Adrenal gland (tissue), 12 donors: Measurements from ENCODE around the gene MYO5A. TPM values are rescaled to one million over a fixed set of nuclear protein-coding genes. Genes with fewer than 3 reads are reported as not detected.

Source experiments
- DNase-seq, 7 donors: peaks; one replicate each; pipeline ENCODE4 v3.0.0-alpha.2; 2019 to 2020
- H3K27ac ChIP-seq, 5 donors: fragments of 200-600 bp; sonication (generic) in 4 of 5; 1 replicate in 3 of 5; 2 replicates in 2 of 5; pipeline versions ENCODE4 v1.5.1 to v1.8.0; 2016 to 2020; ENCODE audit warnings: mild to moderate bottlenecking in 1 of 5
- H3K27me3 ChIP-seq: fragments of 200-600 bp; 2 replicates; pipeline ENCODE4 v1.8.0; 2021
- H3K36me3 ChIP-seq, 2 donors: fragments of 200-600 bp; replicated peaks in 1 of 2; 1 replicate in 1 of 2; 2 replicates in 1 of 2; pipeline versions ENCODE4 v1.5.1 to v1.8.0; 2018 to 2022
- H3K4me1 ChIP-seq, 2 donors: fragments of 200-600 bp; replicated peaks in 1 of 2; 1 replicate in 1 of 2; 2 replicates in 1 of 2; pipeline versions ENCODE4 v1.5.1 to v1.8.0; 2018 to 2021
- H3K4me3 ChIP-seq, 4 donors: fragments of 200-600 bp; sonication (generic) in 3 of 4; one replicate each; pipeline ENCODE4 v1.5.1; 2016 to 2018
- H3K9me3 ChIP-seq, 3 donors: fragments of 200-600 bp; sonication (generic) in 1 of 3; replicated peaks in 1 of 3; 1 replicate in 2 of 3; 2 replicates in 1 of 3; pipeline versions ENCODE4 v1.5.1 to v1.8.0; 2016 to 2021
- CTCF ChIP-seq, 6 experiments: fragments of 450-650 bp in 4 of 6; fragments of 200-600 bp in 2 of 6; sonication (generic) in 1 of 6; IDR thresholded peaks; 1 replicate in 5 of 6; 2 replicates in 1 of 6; pipeline versions ENCODE4 v1.5.1 to v1.8.0; 2016 to 2021; ENCODE audit warnings: antibody characterized with exemption in 6 of 6, mild to moderate bottlenecking in 2 of 6, moderate library complexity in 1 of 6
- POLR2A ChIP-seq, 2 donors: fragments of 450-650 bp; IDR thresholded peaks; one replicate each; pipeline ENCODE4 v1.6.1; 2017; ENCODE audit warnings: antibody characterized with exemption in 2 of 2, mild to moderate bottlenecking in 2 of 2, moderate library complexity in 1 of 2
- WGBS, 4 donors: extraction: QIAGEN DNeasy Blood & Tissue Kit in 2 of 4; methylation state at CpG; one replicate each; pipeline versions ENCODE4 v1.1.5 to v1.1.7; 2013 to 2017; 5-methylcytosine and 5-hydroxymethylcytosine counted together
- intact Hi-C, 2 donors: fragments of 100-400 bp; cut with DNase I; formaldehyde crosslinking; loops; one replicate each; pipeline versions ENCODE4 v1.14.1 to v1.15.0; 2022 to 2023
- polyA plus RNA-seq, 3 donors: library from polyadenylated mRNA; stranded (reverse); fragments of 200-250 nt in 2 of 3; fragments of 350-450 nt in 1 of 3; fragmentation: Illumina TruSeq in 1 of 3; extraction: RNeasy Lipid Tissue Mini Kit (QIAGEN cat#74804) in 1 of 3; gene quantifications; one replicate each; pipeline ENCODE4 v1.2.3, GENCODE V29; 2013 to 2014
- total RNA-seq, 9 donors: library from RNA; depleted of rRNA in 4 of 9; stranded (reverse); fragments of >200 nt in 4 of 9; fragments of 120-200 nt in 1 of 9; fragmentation: NEBNext Ultra II Directional in 1 of 9; extraction: Animal tissue kit (Norgen Biotek cat#: 25700) in 1 of 9; gene quantifications; one replicate each; pipeline versions ENCODE4 v1.1.0 to v1.2.4, GENCODE V29; 2013 to 2023
- donor health status: healthy with polysubstance abuse.
- donor health status: Bipolar disorder and iron deficiency.
- donor health status: DM: yes; HTN: yes; CAD: no.
- donor health status: DM: no; HTN: no; CAD: no.
- donor health status: DM: no; HTN: no; CAD: no.
- donor health status: DM: yes; HTN: yes; CAD: no.

The MYO5A gene
- total and polyA plus RNA-seq, 12 donors, result 6.3 to 57.5 (median 39.6) TPM

- no peaks in the 10 kb centered on the region for H3K9me3 ChIP-seq
- WGBS, 4 donors, result 77 to 88% (median 85%) methylated on average over 4 of the region's 4 CpGs
- no peak overlapping the region for H3K27ac ChIP-seq
- intact Hi-C loops, result no loop called here
- TF ChIP-seq POLR2A (IDR thresholded peaks at IDR 0.05), result no peak
- no peak for TF ChIP-seq CTCF (IDR thresholded peaks at IDR 0.05)
- no peak for DNase-seq
- H3K27me3 ChIP-seq, result no peaks in the 10 kb centered on the region
- no peak overlapping the region for H3K4me3 ChIP-seq
- peaks cover 7 to 8% of the 10 kb centered on the region in 2 donors for H3K4me1 ChIP-seq
- no peaks in the 10 kb centered on the region for H3K36me3 ChIP-seq
Measured at GRCh38 chr15:52291204-52291603, 237.5 kb downstream of the MYO5A start.

GRCh38 chr15:52290800-52291199 lies 237.9 kb downstream of the MYO5A start:
- DNase-seq, result no peak
- Histone ChIP-seq H3K4me3 (no peak overlapping the region), H3K9me3 (no peaks in the 10 kb centered on the region), H3K36me3 (no peaks in the 10 kb centered on the region), H3K27ac (no peak overlapping the region), H3K27me3 (no peaks in the 10 kb centered on the region), H3K4me1 (peaks cover 7 to 8% of the 10 kb centered on the region in 2 donors)
- 89 to 95% (median 92%) methylated on average over 3 of the region's 3 CpGs for WGBS, 4 donors
- TF ChIP-seq CTCF (IDR thresholded peaks at IDR 0.05) (no peak), POLR2A (IDR thresholded peaks at IDR 0.05) (no peak)
- intact Hi-C loops, result no loop called here

GRCh38 chr15:52290329-52290728 lies 238.4 kb downstream of the MYO5A start:
- DNase-seq, result no peak
- no peak overlapping the region for H3K27ac ChIP-seq
- H3K4me1 ChIP-seq, result peaks cover 6% of the 10 kb centered on the region in 2 donors
- 56 to 77% (median 67%) methylated on average over 4 of the region's 4 CpGs for WGBS, 4 donors
- no peak overlapping the region for H3K4me3 ChIP-seq
- no peaks in the 10 kb centered on the region for H3K9me3 ChIP-seq
- intact Hi-C loops, result no loop called here
- TF ChIP-seq POLR2A (IDR thresholded peaks at IDR 0.05), result no peak
- TF ChIP-seq CTCF (IDR thresholded peaks at IDR 0.05), result no peak
- H3K36me3 ChIP-seq, result no peaks in the 10 kb centered on the region
- H3K27me3 ChIP-seq, result no peaks in the 10 kb centered on the region

GRCh38 chr15:52289629-52290081 lies 239.0 kb downstream of the MYO5A start:
- no peaks in the 10 kb centered on the region for H3K9me3 ChIP-seq
- no peaks in the 10 kb centered on the region for H3K36me3 ChIP-seq
- H3K27ac ChIP-seq, result no peak overlapping the region
- no peak for DNase-seq
- 71 to 79% (median 73%) methylated on average over 4 of the region's 4 CpGs for WGBS, 4 donors
- no peak for TF ChIP-seq CTCF (IDR thresholded peaks at IDR 0.05)
- TF ChIP-seq POLR2A (IDR thresholded peaks at IDR 0.05), result no peak
- intact Hi-C loops, result no loop called here
- H3K4me1 ChIP-seq, result no peaks in the 10 kb centered on the region
- H3K4me3 ChIP-seq, result no peak overlapping the region
- no peaks in the 10 kb centered on the region for H3K27me3 ChIP-seq
